Measurements from ENCODE around the gene PTPN4. TPM values are rescaled to one million over a fixed set of nuclear protein-coding genes. Genes with fewer than 3 reads are reported as not detected.
A peak's percentile ranks its signal among the peaks of the same experiment; 100 is the strongest.

PTPN4 gene
- total and polyA plus RNA-seq, 2 of the 8 experiments (the other 6 are each of a cell fraction or from before 2014, with no cell fraction given), result 28.5 to 105 TPM

- Histone ChIP-seq H3K27ac (ENCODE audit: low read depth, low read length) (no peak overlapping the region), H2AFZ (ENCODE audit: low read length) (peak overlapping the region; percentile 2; the same call in 1 of the 2 replicates), H3K14ac (ENCODE audit: insufficient read length) (no peak overlapping the region), H3K4me2 (ENCODE audit: insufficient read depth in 1 of 2, low read depth in 2 of 2, low read length in 2 of 2) (no peak overlapping the region), H2BK5ac (ENCODE audit: low read depth, low read length) (no peak overlapping the region), H2BK20ac (ENCODE audit: low read length) (no peak overlapping the region), H2BK15ac (ENCODE audit: low read length) (no peak overlapping the region), H3K23me2 (ENCODE audit: low read depth, low read length) (no peaks in the 10 kb centered on the region), H3K23ac (ENCODE audit: insufficient read length) (no peak overlapping the region), H3K4me1 (replicated peaks in 1 of 4; ENCODE audit: control insufficient read depth in 3 of 4, insufficient read depth in 4 of 4, low read length in 3 of 4) (peaks cover 0 to 10% (median 4%) of the 10 kb centered on the region in 4 experiments; a peak in 6 of 7 replicates), H3K79me2 (ENCODE audit: control insufficient read depth in 1 of 2, insufficient read depth in 2 of 2, low read length in 2 of 2) (no peaks in the 10 kb centered on the region), H4K20me1 (replicated peaks in 1 of 2; ENCODE audit: control insufficient read depth in 1 of 2, insufficient read depth in 2 of 2, low read length in 2 of 2) (no peaks in the 10 kb centered on the region), H3K4ac (replicated peaks; ENCODE audit: insufficient read length, low read depth, low read length) (no peak overlapping the region), H3K27me3 (replicated peaks in 1 of 4; ENCODE audit: control insufficient read depth in 3 of 4, extremely low read depth in 1 of 4, insufficient read depth in 3 of 4, low read length in 3 of 4) (no peaks in the 10 kb centered on the region; a peak in 1 of 7 replicates), H3K56ac (replicated peaks; ENCODE audit: insufficient read length, low read depth, low read length) (no peak overlapping the region), H4K91ac (replicated peaks; ENCODE audit: insufficient read length, low read length) (no peak overlapping the region), H3K36me3 (ENCODE audit: control insufficient read depth in 2 of 4, insufficient read depth in 4 of 4, low read length in 3 of 4) (no peaks in the 10 kb centered on the region), H3K4me3 (ENCODE audit: extremely low read depth in 1 of 4, insufficient read depth in 2 of 4, low read depth in 3 of 4, low read length in 4 of 4) (no peak overlapping the region), H2BK12ac (ENCODE audit: low read depth, low read length) (no peak overlapping the region), H3K9me3 (ENCODE audit: insufficient read depth in 2 of 2, low read depth in 1 of 2, low read length in 1 of 2) (no peaks in the 10 kb centered on the region), H3K18ac (ENCODE audit: extremely low read depth, low read length) (no peak overlapping the region), H3K79me1 (ENCODE audit: low read depth, low read length) (no peaks in the 10 kb centered on the region), H4K8ac (ENCODE audit: extremely low read depth, insufficient read depth, low read length) (no peak overlapping the region), H3K9ac (replicated peaks in 1 of 4; ENCODE audit: extremely low read depth in 1 of 4, low read depth in 3 of 4, low read length in 3 of 4) (no peak overlapping the region), H2AK5ac (ENCODE audit: low read depth, low read length) (no peak overlapping the region), H2BK120ac (replicated peaks; ENCODE audit: low read depth, low read length) (no peak overlapping the region), H4K5ac (ENCODE audit: insufficient read length, low read depth, low read length) (no peak overlapping the region)
- 90% methylated on average over 11 of the region's 11 CpGs; no CpG with 5 or more reads in 1 of the 2 experiments for WGBS, 2 experiments (ENCODE audit: extremely low coverage in 1 of 2, insufficient coverage in 1 of 2, insufficient read length in 1 of 2, insufficient replicate concordance in 2 of 2, low coverage in 1 of 2, low lambda C conversion rate in 2 of 2, missing lambda C conversion rate in 1 of 2)
- no peak for FAIRE-seq
- TF ChIP-seq RBBP5 (IDR thresholded peaks at IDR 0.05; ENCODE audit: borderline replicate concordance, low read depth, low read length) (no peak), GABPA (IDR thresholded peaks at IDR 0.05; ENCODE audit: borderline replicate concordance, insufficient read depth, low read length) (no peak), ZNF274 (IDR thresholded peaks at IDR 0.05; ENCODE audit: borderline replicate concordance, extremely low read depth, low read length) (no peak), YY1 (IDR thresholded peaks at IDR 0.05; ENCODE audit: low read depth, low read length) (no peak), KDM4A (IDR thresholded peaks at IDR 0.05; ENCODE audit: low read depth, low read length, severe bottlenecking) (no peak), CHD1 (IDR thresholded peaks at IDR 0.05; ENCODE audit: low read depth, low read length) (no peak), BACH1 (IDR thresholded peaks at IDR 0.05; ENCODE audit: low read length) (no peak), PHF8 (conservative IDR thresholded peaks at IDR 0.05; ENCODE audit: low read depth, low read length) (no peak), SIN3A (conservative IDR thresholded peaks at IDR 0.05 in 1 of 2, IDR thresholded peaks at IDR 0.05 in 1 of 2; ENCODE audit: low read depth in 1 of 2, low read length in 2 of 2) (no peak), GTF2F1 (IDR thresholded peaks at IDR 0.05; ENCODE audit: borderline replicate concordance, low read depth, low read length) (no peak), RXRA (IDR thresholded peaks at IDR 0.05; ENCODE audit: insufficient read depth, low read depth, low read length) (no peak)
- ChIA-PET CTCF (ENCODE audit: partially characterized antibody) (interaction anchor here (0.8 to 2.7 kb wide), 3 partner anchors 11 to 28 kb away, joined by 3 to 10 read pairs (median 4); no protein-coding TSS in a partner anchor), POLR2A (ENCODE audit: partially characterized antibody) (no interaction called here)
- no peak for DNase-seq (ENCODE audit: low read depth in 1 of 2, low spot score in 2 of 2)
Observed at GRCh38 chr2:119731983-119732382, 27.7 kb upstream of the PTPN4 start.

Measured in H1 (cell line).